K562 (cell line): Measurements from ENCODE around the gene TMEM234. TPM values are rescaled to one million over a fixed set of nuclear protein-coding genes. Genes with fewer than 3 reads are reported as not detected.

Source experiments
- ATAC-seq: fragments of 200-7000 bp; cut with Tn5 transposase; 3 replicates; pipeline ENCODE4 v1.9.1; 2020; ENCODE audit warnings: moderate library complexity
- BruUV-seq: library from RNA; stranded (reverse); fragments of 400-500 nt; replicated peaks from 2 replicates; lab custom pipeline; 2021; lab: Mats Ljungman, UMichigan
- CTCF ChIA-PET: fragments of 300-600 bp; formaldehyde crosslinking; extraction: SDS; loops from one replicate; lab custom pipeline; 2021; ENCODE audit warnings: low intra/inter-chr PET ratio; lab: Yijun Ruan, JAX
- POLR2A ChIA-PET: fragments of 300-600, 350-650 bp; sonication (Branson Sonifier 250); formaldehyde crosslinking; extraction: SDS; loops from one replicate; lab custom pipeline; 2021; ENCODE audit warnings: antibody characterized with exemption, inconsistent platforms; lab: Yijun Ruan, JAX
- DNase-seq, 4 experiments: peaks; one replicate each; pipeline versions ENCODE4 v3.0.0 to v3.0.0-alpha.2; 2011 to 2018; ENCODE audit warnings: low spot score in 3 of 4, mixed read lengths in 3 of 4; ENCODE audit errors: extremely low read depth in 1 of 4
- FAIRE-seq: peaks from 2 replicates; lab custom pipeline; 2011; peaks lifted over from hg19 to GRCh38; lab: Jason Lieb, UNC
- H2AFZ ChIP-seq: 2 replicates; pipeline ENCODE4 v1.6.0; 2011; ENCODE audit warnings: low read depth, low read length, control low read depth, inconsistent platforms
- H3K27ac ChIP-seq: fragments of 200-600 bp; 3 replicates; pipeline ENCODE4 v1.8.0; 2011; ENCODE audit warnings: low read depth, mild to moderate bottlenecking, control low read depth, inconsistent platforms, low read length, moderate library complexity, mixed read lengths; ENCODE audit errors: extremely low read depth
- H3K27me3 ChIP-seq, 2 experiments: fragments of 300-600 bp in 1 of 2; 2 replicates in 1 of 2; 3 replicates in 1 of 2; pipeline versions ENCODE4 v1.6.0 to v1.8.0; 2011; ENCODE audit warnings: inconsistent platforms in 2 of 2, low read length in 2 of 2, mild to moderate bottlenecking in 1 of 2, mixed read lengths in 1 of 2, moderate library complexity in 1 of 2; ENCODE audit not compliant: control insufficient read depth in 2 of 2, insufficient read depth in 2 of 2
- H3K36me3 ChIP-seq: fragments of 300-600 bp; 3 replicates; pipeline ENCODE4 v1.8.0; 2011; ENCODE audit warnings: mild to moderate bottlenecking, low read length, inconsistent platforms; ENCODE audit not compliant: control insufficient read depth, insufficient read depth
- H3K4me1 ChIP-seq, 2 experiments: fragments of 200-600 bp in 1 of 2; replicated peaks in 1 of 2; 2 replicates in 1 of 2; 3 replicates in 1 of 2; pipeline versions ENCODE4 v1.5.1 to v1.8.0; 2011; ENCODE audit warnings: inconsistent platforms in 2 of 2, low read length in 2 of 2, mild to moderate bottlenecking in 1 of 2, mixed read lengths in 1 of 2, moderate library complexity in 1 of 2; ENCODE audit not compliant: control insufficient read depth in 2 of 2, insufficient read depth in 2 of 2
- H3K4me2 ChIP-seq: 2 replicates; pipeline ENCODE4 v1.6.1; 2011; ENCODE audit warnings: low read length, control low read depth, inconsistent platforms, mixed read lengths; ENCODE audit not compliant: insufficient read depth
- H3K4me3 ChIP-seq: fragments of 200-600 bp; sonication (generic), shearing (Covaris generic); 2 replicates; pipeline ENCODE4 v1.5.1; 2016; ENCODE audit warnings: control low read depth, inconsistent platforms
- H3K79me2 ChIP-seq: fragments of 200-600 bp; 3 replicates; pipeline ENCODE4 v1.8.0; 2011; ENCODE audit warnings: low read length, inconsistent platforms; ENCODE audit not compliant: control insufficient read depth, insufficient read depth
- H3K9ac ChIP-seq, 2 experiments: 2 replicates each; pipeline versions ENCODE4 v1.6.0 to v1.6.1; 2011; ENCODE audit warnings: low read depth in 2 of 2, low read length in 2 of 2, control low read depth in 1 of 2, inconsistent platforms in 1 of 2, mild to moderate bottlenecking in 1 of 2, mixed read lengths in 1 of 2; ENCODE audit not compliant: insufficient read depth in 1 of 2
- H3K9me1 ChIP-seq: one replicate; pipeline ENCODE4 v1.6.0; 2011; ENCODE audit warnings: inconsistent platforms, mild to moderate bottlenecking, low read length, moderate library complexity; ENCODE audit not compliant: control insufficient read depth, insufficient read depth
- H3K9me3 ChIP-seq: replicated peaks from 2 replicates; pipeline ENCODE4 v1.5.1; 2011; ENCODE audit warnings: low read depth, low read length, inconsistent platforms; ENCODE audit not compliant: control insufficient read depth, insufficient read depth
- H4K20me1 ChIP-seq: replicated peaks from 2 replicates; pipeline ENCODE4 v1.6.1; 2011; ENCODE audit warnings: low read length, inconsistent platforms, mixed read lengths; ENCODE audit not compliant: control insufficient read depth, insufficient read depth
- BCOR ChIP-seq: fragments of 450-650 bp; IDR thresholded peaks from 2 replicates; pipeline ENCODE4 v1.6.1; 2016
- FOXJ3 ChIP-seq: sonication (generic); formaldehyde crosslinking; IDR thresholded peaks from 2 replicates; pipeline ENCODE4 v1.4.0; 2020; ENCODE audit warnings: mild to moderate bottlenecking, missing genetic modification reagents
- HDAC2 ChIP-seq: fragments of 450-650 bp; IDR thresholded peaks from 2 replicates; pipeline ENCODE4 v1.6.1; 2016; ENCODE audit warnings: mild to moderate bottlenecking
- HINFP ChIP-seq: fragments of 450-650 bp; conservative IDR thresholded peaks from 2 replicates; pipeline ENCODE4 v1.6.1; 2016; ENCODE audit warnings: missing genetic modification characterization, low read depth, mild to moderate bottlenecking, control low read depth, missing compliant biosample characterization
- RBM25 ChIP-seq: fragments of 200-400 bp; formaldehyde crosslinking; IDR thresholded peaks from 2 replicates; pipeline ENCODE4 v1.6.1; 2018; ENCODE audit warnings: low read length, low read depth, moderate library complexity; ENCODE audit not compliant: severe bottlenecking
- TAF1 ChIP-seq: IDR thresholded peaks from 2 replicates; pipeline ENCODE4 v1.6.1; 2011; ENCODE audit warnings: mild to moderate bottlenecking, low read length, moderate library complexity; ENCODE audit not compliant: insufficient read depth, control insufficient read depth, severe bottlenecking; ENCODE audit errors: extremely low read depth
- in situ Hi-C: fragments of 300-500 bp; cut with MboI; formaldehyde crosslinking; loops from 4 replicates; pipeline ENCODE4 v1.15.0; 2018; ENCODE audit warnings: inconsistent platforms, mixed read lengths
- intact Hi-C: fragments of 100-400 bp; cut with micrococcal nuclease; formaldehyde crosslinking; loops from 2 replicates; pipeline ENCODE4 v1.14.2; 2022
- polyA plus RNA-seq, 8 experiments: library from polyadenylated mRNA; depleted of rRNA in 4 of 8; stranded (reverse) in 5 of 8; unstranded in 3 of 8; fragments of >200 nt; fragmentation: Nextera tagmentation in 2 of 8; fragmentation: Illumina TruSeq in 1 of 8; extraction: Ambion mirVana in 2 of 8; extraction: Trizol in 1 of 8; gene quantifications; 2 replicates each; pipeline versions ENCODE4 v1.2.1 to v1.2.3, GENCODE V29; 2011 to 2014; ENCODE audit warnings: inconsistent platforms in 1 of 8, missing spikeins in 1 of 8
- total RNA-seq, 7 experiments: library from RNA; depleted of rRNA in 6 of 7; stranded (reverse); fragments of >200 nt in 6 of 7; fragmentation: Illumina TruSeq in 2 of 7; extraction: Trizol in 2 of 7; gene quantifications; 2 replicates each; pipeline versions ENCODE4 v1.2.1 to v1.2.3, GENCODE V29; 2011 to 2021; ENCODE audit warnings: low replicate concordance in 1 of 7

TMEM234 gene
- total and polyA plus RNA-seq, 9 of the 15 experiments (the other 6 are each of a cell fraction or from before 2014, with no cell fraction given): 5.0 to 12.9 (median 7.6) TPM

- no peak overlapping the region for H3K27ac ChIP-seq
- no peaks in the 10 kb centered on the region for H3K36me3 ChIP-seq
- no peak overlapping the region for H3K9ac ChIP-seq
- CTCF ChIA-PET: no interaction called here
- no TSS peak for BruUV-seq
- H4K20me1 ChIP-seq: no peaks in the 10 kb centered on the region
- intact Hi-C loops: no loop called here
- peaks cover 0 to 5% of the 10 kb centered on the region in 2 experiments; a peak in 1 of 5 replicates for H3K27me3 ChIP-seq
- H2AFZ ChIP-seq: no peak overlapping the region
- TF ChIP-seq BCOR: peak; percentile 59
- no peak for TF ChIP-seq FOXJ3 (CRISPR knock-in tag)
- TF ChIP-seq HDAC2: 0 out of 2 replicates have a peak, but pooled peaks have one; percentile 27
- TF ChIP-seq TAF1: no peak
- TF ChIP-seq RBM25: peak; percentile 82
- no peak for TF ChIP-seq HINFP (tag)
- FAIRE-seq (peak; percentile 62), ATAC-seq (no peak), DNase-seq (no peak)
- POLR2A ChIA-PET: interaction anchor here (1.1 to 1.3 kb wide), 2 partner anchors 20 to 22 kb away, joined by 3 read pairs; no protein-coding TSS in a partner anchor
- peaks cover 12 to 16% of the 10 kb centered on the region in 2 experiments; a peak in 4 of 5 replicates for H3K4me1 ChIP-seq
- H3K9me1 ChIP-seq: no peaks in the 10 kb centered on the region
- H3K4me3 ChIP-seq: no peak overlapping the region
- H3K9me3 ChIP-seq: no peaks in the 10 kb centered on the region
- no peak overlapping the region for H3K4me2 ChIP-seq
- no peaks in the 10 kb centered on the region for H3K79me2 ChIP-seq
- in situ Hi-C loops: no loop called here
These were observed 47.6 kb upstream of the TMEM234 start for GRCh38 chr1:32269744-32270143.
